Liver (tissue), 3 donors: ENCODE measurements around the gene LRRC51.

ENCODE experiments used
- CTCF ChIP-seq: fragments of 150-350 bp; IDR thresholded peaks from 2 replicates; pipeline ENCODE4 v1.5.1; 2017; ENCODE audit warnings: improper control_type of control experiment, low read depth, low read length; ENCODE audit not compliant: missing input control
- FOXA2 ChIP-seq: IDR thresholded peaks from 2 replicates; pipeline ENCODE4 v1.6.1; 2016; ENCODE audit warnings: antibody characterized with exemption
- GABPA ChIP-seq, 2 donors: IDR thresholded peaks in 1 of 2; conservative IDR thresholded peaks in 1 of 2; 2 replicates each; pipeline ENCODE4 v1.6.1; 2016; ENCODE audit warnings: antibody characterized with exemption in 2 of 2, mild to moderate bottlenecking in 1 of 2, moderate library complexity in 1 of 2
- HNF4G ChIP-seq: IDR thresholded peaks from 2 replicates; pipeline ENCODE4 v1.6.1; 2016; ENCODE audit warnings: antibody characterized with exemption
- MAX ChIP-seq: IDR thresholded peaks from 2 replicates; pipeline ENCODE4 v1.6.1; 2016; ENCODE audit warnings: antibody characterized with exemption
- RAD21 ChIP-seq, 2 donors: IDR thresholded peaks; 2 replicates each; pipeline ENCODE4 v1.6.1; 2016; ENCODE audit warnings: antibody characterized with exemption in 2 of 2, mild to moderate bottlenecking in 2 of 2
- REST ChIP-seq: IDR thresholded peaks from 2 replicates; pipeline ENCODE4 v1.6.1; 2016; ENCODE audit warnings: antibody characterized with exemption, mild to moderate bottlenecking
- donor health status: healthy.
- donor health status: healthy.

DNA sequence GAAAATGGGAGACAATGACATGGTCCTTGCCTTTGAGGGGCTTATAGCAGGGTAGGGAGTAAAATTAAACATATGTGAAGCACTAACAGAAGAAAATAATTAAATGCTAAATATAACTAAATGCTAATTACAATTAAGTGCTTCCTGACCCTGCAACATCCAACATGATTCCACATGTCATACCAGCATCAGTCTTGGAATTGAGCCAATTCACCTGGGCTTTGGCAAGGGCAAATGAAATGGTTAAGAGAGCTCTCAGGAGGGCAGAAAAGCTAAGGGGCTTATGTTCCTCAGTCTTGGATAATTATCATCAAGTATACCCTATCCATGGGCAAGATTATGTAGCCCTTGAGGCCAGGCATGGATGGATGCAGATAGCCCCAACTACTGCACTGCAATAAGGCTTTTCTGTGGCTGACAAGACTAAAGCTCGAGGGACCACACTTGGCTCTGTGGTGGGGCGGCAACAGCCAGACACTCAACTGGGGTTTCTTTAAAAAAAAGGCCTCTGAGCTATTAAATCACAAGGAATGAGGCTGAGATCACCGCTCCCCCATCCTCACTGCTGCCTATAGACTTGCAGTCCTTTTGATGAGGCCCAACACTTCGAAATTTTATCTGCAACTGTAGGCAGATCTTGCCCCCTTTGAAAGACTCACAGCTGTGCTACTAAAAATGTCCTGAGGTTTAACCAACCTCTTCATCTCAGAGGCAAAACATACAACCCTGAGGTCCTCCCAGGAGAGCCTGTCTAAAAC lies 42.9 kb upstream of the LRRC51 start:
- no peak for TF ChIP-seq CTCF
- no peak for TF ChIP-seq FOXA2
- no peak for TF ChIP-seq RAD21 (IDR thresholded peaks at IDR 0.05)
- no peak for TF ChIP-seq HNF4G
- TF ChIP-seq GABPA (IDR thresholded peaks at IDR 0.05 in 1 of 2, conservative IDR thresholded peaks at IDR 0.05 in 1 of 2), result no peak
- TF ChIP-seq MAX, result no peak
- no peak for TF ChIP-seq REST
